Panc1 (cell line): ENCODE data around the gene EHBP1L1.

Experiments
- CTCF ChIP-seq: fragments of 450-650 bp; IDR thresholded peaks from 2 replicates; pipeline ENCODE4 v1.5.1; 2017; ENCODE audit warnings: mild to moderate bottlenecking
- POLR2AphosphoS5 ChIP-seq: IDR thresholded peaks from 2 replicates; pipeline ENCODE4 v1.6.1; 2012; ENCODE audit warnings: mild to moderate bottlenecking, low read depth, low read length, moderate library complexity

- TF ChIP-seq CTCF: no peak
- TF ChIP-seq POLR2AphosphoS5: no peak
These were observed 15.8 kb upstream of the EHBP1L1 start for GRCh38 chr11:65559951-65560537.
